Measurements from ENCODE around the gene ZNF527.
A peak's percentile ranks its signal among the peaks of the same experiment; 100 is the strongest.
"Not testable (repeated sequence)": the region's sequence is repeated elsewhere in the genome, so short reads cannot be mapped to it uniquely, and the experiment has no call there.

The ZNF527 gene

GRCh38 chr19:37370880-37371661 lies at the start of gene ZNF527:
Gene ZNF527 (plus strand): TSS chr19:37371099. CDS start chr19:37374199, 3,100 bp downstream.
- peak; percentile 96 for DNase-seq

GRCh38 chr19:37329686-37330085 lies 41.2 kb upstream of the ZNF527 start:
- no peak for DNase-seq

GRCh38 chr19:37332839-37333238 lies 38.1 kb upstream of the ZNF527 start:
- DNase-seq, result no peak

- DNase-seq, result peak; percentile 17
Measured at GRCh38 chr19:37333457-37333856, 37.4 kb upstream of the ZNF527 start.

- DNase-seq, result peak; percentile 90
Measured at GRCh38 chr19:37334179-37335071, 36.5 kb upstream of the ZNF527 start.

- no peak for DNase-seq
Measured at GRCh38 chr19:37342753-37343152, 28.1 kb upstream of the ZNF527 start.

GRCh38 chr19:37346091-37346490 lies 24.8 kb upstream of the ZNF527 start:
- no peak for DNase-seq

- DNase-seq, result no peak
Measured at GRCh38 chr19:37348060-37348459, 22.8 kb upstream of the ZNF527 start.

GRCh38 chr19:37353968-37354367 lies 16.9 kb upstream of the ZNF527 start:
- no peak for DNase-seq

GRCh38 chr19:37355901-37356300 lies 15.0 kb upstream of the ZNF527 start:
- DNase-seq, result no peak

- DNase-seq, result peak; percentile 8
Measured at GRCh38 chr19:37361994-37362393, 8.9 kb upstream of the ZNF527 start.

GRCh38 chr19:37362733-37363132 lies 8.2 kb upstream of the ZNF527 start:
- no peak for DNase-seq

- DNase-seq, result not testable (repeated sequence)
Measured at GRCh38 chr19:37370386-37370879, 466 bp upstream of the ZNF527 start.

- DNase-seq, result no peak
Measured at GRCh38 chr19:37389234-37389633, 18.3 kb downstream of the ZNF527 start.

GRCh38 chr19:37391399-37391798 lies 20.5 kb downstream of the ZNF527 start:
- not testable (repeated sequence) for DNase-seq

- no peak for DNase-seq
Measured at GRCh38 chr19:37401078-37401477, 30.2 kb downstream of the ZNF527 start.

GRCh38 chr19:37403403-37403802 lies 32.5 kb downstream of the ZNF527 start:
- DNase-seq, result no peak

- DNase-seq, result not testable (repeated sequence)
Measured at GRCh38 chr19:37406140-37406846, 35.4 kb downstream of the ZNF527 start.

GRCh38 chr19:37412700-37413099 lies 41.8 kb downstream of the ZNF527 start:
- DNase-seq, result no peak

GRCh38 chr19:37413313-37414084 lies 42.6 kb downstream of the ZNF527 start:
- DNase-seq, result no peak
